A549 treated with CpdA at 1 μM for 4 hours (cell line): ENCODE measurements around the gene DOCK4. TPM values are rescaled to one million over a fixed set of nuclear protein-coding genes. Genes with fewer than 3 reads are reported as not detected.

Source experiments
- total RNA-seq: library from RNA; stranded (reverse); fragments of 200-300 nt; extraction: Qiagen RNA extraction; gene quantifications from 5 replicates; pipeline ENCODE4 v1.2.3, GENCODE V29; 2022; ENCODE audit warnings: low read depth

DOCK4 gene, protein sequence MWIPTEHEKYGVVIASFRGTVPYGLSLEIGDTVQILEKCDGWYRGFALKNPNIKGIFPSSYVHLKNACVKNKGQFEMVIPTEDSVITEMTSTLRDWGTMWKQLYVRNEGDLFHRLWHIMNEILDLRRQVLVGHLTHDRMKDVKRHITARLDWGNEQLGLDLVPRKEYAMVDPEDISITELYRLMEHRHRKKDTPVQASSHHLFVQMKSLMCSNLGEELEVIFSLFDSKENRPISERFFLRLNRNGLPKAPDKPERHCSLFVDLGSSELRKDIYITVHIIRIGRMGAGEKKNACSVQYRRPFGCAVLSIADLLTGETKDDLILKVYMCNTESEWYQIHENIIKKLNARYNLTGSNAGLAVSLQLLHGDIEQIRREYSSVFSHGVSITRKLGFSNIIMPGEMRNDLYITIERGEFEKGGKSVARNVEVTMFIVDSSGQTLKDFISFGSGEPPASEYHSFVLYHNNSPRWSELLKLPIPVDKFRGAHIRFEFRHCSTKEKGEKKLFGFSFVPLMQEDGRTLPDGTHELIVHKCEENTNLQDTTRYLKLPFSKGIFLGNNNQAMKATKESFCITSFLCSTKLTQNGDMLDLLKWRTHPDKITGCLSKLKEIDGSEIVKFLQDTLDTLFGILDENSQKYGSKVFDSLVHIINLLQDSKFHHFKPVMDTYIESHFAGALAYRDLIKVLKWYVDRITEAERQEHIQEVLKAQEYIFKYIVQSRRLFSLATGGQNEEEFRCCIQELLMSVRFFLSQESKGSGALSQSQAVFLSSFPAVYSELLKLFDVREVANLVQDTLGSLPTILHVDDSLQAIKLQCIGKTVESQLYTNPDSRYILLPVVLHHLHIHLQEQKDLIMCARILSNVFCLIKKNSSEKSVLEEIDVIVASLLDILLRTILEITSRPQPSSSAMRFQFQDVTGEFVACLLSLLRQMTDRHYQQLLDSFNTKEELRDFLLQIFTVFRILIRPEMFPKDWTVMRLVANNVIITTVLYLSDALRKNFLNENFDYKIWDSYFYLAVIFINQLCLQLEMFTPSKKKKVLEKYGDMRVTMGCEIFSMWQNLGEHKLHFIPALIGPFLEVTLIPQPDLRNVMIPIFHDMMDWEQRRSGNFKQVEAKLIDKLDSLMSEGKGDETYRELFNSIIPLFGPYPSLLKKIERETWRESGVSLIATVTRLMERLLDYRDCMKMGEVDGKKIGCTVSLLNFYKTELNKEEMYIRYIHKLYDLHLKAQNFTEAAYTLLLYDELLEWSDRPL (N-terminal part only)
- total RNA-seq, result 4.1 to 7.4 TPM (median 5.6 TPM) in 5 replicates

GRCh38 chr7:112206238-112206990, at the start of gene DOCK4, which contains the start of gene ZNF277:
DOCK4 (minus strand) TSS chr7:112206399; CDS start chr7:112206138, 261 bp downstream.
ZNF277 (plus strand) TSS chr7:112206695; CDS start chr7:112206717, 22 bp downstream.

Other genes with a start within 250 kb of the DOCK4 start
- 11.2 to 16.5 TPM (median 13.3 TPM) in 5 replicates for gene ZNF277, start 296 bp upstream of the DOCK4 start, total RNA-seq
- gene IFRD1, start 244.1 kb upstream of the DOCK4 start, total RNA-seq, result 27.9 to 37.3 TPM (median 30.2 TPM) in 5 replicates